NCI-H1417 treated with DMSO at 0.1 percent for 48 hours (cell line): ENCODE measurements around the gene CCSER1.
"Not testable (repeated sequence)": the region's sequence is repeated elsewhere in the genome, so short reads cannot be mapped to it uniquely, and the experiment has no call there.

ENCODE experiments used
- DNase-seq: peaks from one replicate; lab custom pipeline; 2025; lab: John Stamatoyannopoulos, UW

Gene CCSER1

GRCh38 chr4:90715242-90715641 is 588.0 kb downstream of the CCSER1 start:
- no peak for DNase-seq

GRCh38 chr4:90718931-90719330 is 591.7 kb downstream of the CCSER1 start:
- no peak for DNase-seq

- DNase-seq = no peak
These were observed 600.7 kb downstream of the CCSER1 start for GRCh38 chr4:90727938-90728337.

GRCh38 chr4:90730752-90731151 is 603.6 kb downstream of the CCSER1 start:
- no peak for DNase-seq

GRCh38 chr4:90733211-90733610 is 606.0 kb downstream of the CCSER1 start:
- no peak for DNase-seq

- DNase-seq = no peak
These were observed 618.0 kb downstream of the CCSER1 start for GRCh38 chr4:90745176-90745575.

- no peak for DNase-seq
These were observed 625.9 kb downstream of the CCSER1 start for GRCh38 chr4:90753068-90753467.

- DNase-seq = no peak
These were observed 630.4 kb downstream of the CCSER1 start for GRCh38 chr4:90757534-90758060.

- DNase-seq = no peak
These were observed 632.9 kb downstream of the CCSER1 start for GRCh38 chr4:90760059-90760458.

GRCh38 chr4:90766837-90767236 is 639.6 kb downstream of the CCSER1 start:
- DNase-seq = no peak

GRCh38 chr4:90769251-90769650 is 642.1 kb downstream of the CCSER1 start:
- DNase-seq = no peak

- DNase-seq = no peak
These were observed 653.0 kb downstream of the CCSER1 start for GRCh38 chr4:90780193-90780592.

GRCh38 chr4:90786602-90787001 is 659.4 kb downstream of the CCSER1 start:
- DNase-seq = no peak

- DNase-seq = no peak
These were observed 665.5 kb downstream of the CCSER1 start for GRCh38 chr4:90792696-90793095.

- no peak for DNase-seq
These were observed 671.8 kb downstream of the CCSER1 start for GRCh38 chr4:90798948-90799347.

- no peak for DNase-seq
These were observed 672.7 kb downstream of the CCSER1 start for GRCh38 chr4:90799895-90800294.

- DNase-seq = no peak
These were observed 688.4 kb downstream of the CCSER1 start for GRCh38 chr4:90815569-90815968.

- DNase-seq = no peak
These were observed 689.6 kb downstream of the CCSER1 start for GRCh38 chr4:90816754-90817153.

- no peak for DNase-seq
These were observed 697.3 kb downstream of the CCSER1 start for GRCh38 chr4:90824266-90825150.

- DNase-seq = no peak
These were observed 698.7 kb downstream of the CCSER1 start for GRCh38 chr4:90825849-90826248.

- DNase-seq = no peak
These were observed 706.5 kb downstream of the CCSER1 start for GRCh38 chr4:90833706-90834105.

- DNase-seq = no peak
These were observed 710.0 kb downstream of the CCSER1 start for GRCh38 chr4:90837241-90837640.

- DNase-seq = not testable (repeated sequence)
These were observed 711.7 kb downstream of the CCSER1 start for GRCh38 chr4:90838859-90839258.

- no peak for DNase-seq
These were observed 713.1 kb downstream of the CCSER1 start for GRCh38 chr4:90840291-90840690.
